HUES48 (cell line): ENCODE data around the gene WIZ.

Source experiments
- H3K27ac ChIP-seq: one replicate; pipeline ENCODE4 v1.7.0; 2013; ENCODE audit warnings: low read depth, low read length, inconsistent platforms
- H3K27me3 ChIP-seq: 2 replicates; pipeline ENCODE4 v1.6.1; 2013; ENCODE audit warnings: mild to moderate bottlenecking, low read length; ENCODE audit not compliant: control insufficient read depth, insufficient read depth
- H3K36me3 ChIP-seq: 2 replicates; pipeline ENCODE4 v1.6.1; 2013; ENCODE audit warnings: low read length; ENCODE audit not compliant: control insufficient read depth, insufficient read depth
- H3K4me1 ChIP-seq: 2 replicates; pipeline ENCODE4 v1.6.1; 2013; ENCODE audit warnings: mild to moderate bottlenecking, low read length; ENCODE audit not compliant: control insufficient read depth, insufficient read depth
- H3K4me3 ChIP-seq: 2 replicates; pipeline ENCODE4 v1.5.1; 2013; ENCODE audit warnings: mild to moderate bottlenecking, low read depth, low read length
- H3K9ac ChIP-seq: 2 replicates; pipeline ENCODE4 v1.6.1; 2013; ENCODE audit warnings: mild to moderate bottlenecking, low read depth, low read length, moderate library complexity
- H3K9me3 ChIP-seq: 2 replicates; pipeline ENCODE4 v1.6.1; 2013; ENCODE audit warnings: low read length; ENCODE audit not compliant: control insufficient read depth, insufficient read depth

WIZ gene

DNA sequence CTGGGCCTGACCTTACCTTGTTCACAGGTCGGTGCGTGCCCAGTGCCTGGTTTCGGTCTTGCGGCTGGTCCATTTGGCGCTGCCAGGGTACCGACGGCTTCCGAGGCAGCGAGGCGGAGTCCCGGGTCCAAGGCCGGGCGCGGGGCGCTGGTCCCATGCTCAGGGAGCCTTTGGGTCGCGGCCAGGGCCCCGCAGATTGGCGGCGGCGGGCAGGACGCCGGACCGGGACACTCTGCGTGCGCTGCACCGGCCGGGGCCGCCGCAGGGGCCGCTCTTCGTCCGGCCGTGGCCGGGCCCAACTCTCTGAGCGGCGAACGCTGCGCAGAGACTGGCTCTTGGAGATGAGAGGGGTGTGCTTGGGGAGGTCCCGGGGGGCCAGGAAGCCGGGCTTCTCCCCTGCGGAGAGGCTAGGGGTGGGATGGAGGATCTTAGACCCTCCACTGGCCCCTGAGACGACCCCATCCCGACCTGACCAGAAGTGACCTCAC is 3.4 kb upstream of the WIZ start:
- H3K9me3 ChIP-seq = no peaks in the 10 kb centered on the region
- H3K36me3 ChIP-seq = no peaks in the 10 kb centered on the region
- H3K4me1 ChIP-seq = peaks cover 11% of the 10 kb centered on the region; the same call in 1 of the 2 replicates
- H3K4me3 ChIP-seq = peak overlapping the region; percentile 69
- H3K9ac ChIP-seq = no peak overlapping the region
- no peak overlapping the region for H3K27ac ChIP-seq
- peaks cover 53% of the 10 kb centered on the region for H3K27me3 ChIP-seq

DNA sequence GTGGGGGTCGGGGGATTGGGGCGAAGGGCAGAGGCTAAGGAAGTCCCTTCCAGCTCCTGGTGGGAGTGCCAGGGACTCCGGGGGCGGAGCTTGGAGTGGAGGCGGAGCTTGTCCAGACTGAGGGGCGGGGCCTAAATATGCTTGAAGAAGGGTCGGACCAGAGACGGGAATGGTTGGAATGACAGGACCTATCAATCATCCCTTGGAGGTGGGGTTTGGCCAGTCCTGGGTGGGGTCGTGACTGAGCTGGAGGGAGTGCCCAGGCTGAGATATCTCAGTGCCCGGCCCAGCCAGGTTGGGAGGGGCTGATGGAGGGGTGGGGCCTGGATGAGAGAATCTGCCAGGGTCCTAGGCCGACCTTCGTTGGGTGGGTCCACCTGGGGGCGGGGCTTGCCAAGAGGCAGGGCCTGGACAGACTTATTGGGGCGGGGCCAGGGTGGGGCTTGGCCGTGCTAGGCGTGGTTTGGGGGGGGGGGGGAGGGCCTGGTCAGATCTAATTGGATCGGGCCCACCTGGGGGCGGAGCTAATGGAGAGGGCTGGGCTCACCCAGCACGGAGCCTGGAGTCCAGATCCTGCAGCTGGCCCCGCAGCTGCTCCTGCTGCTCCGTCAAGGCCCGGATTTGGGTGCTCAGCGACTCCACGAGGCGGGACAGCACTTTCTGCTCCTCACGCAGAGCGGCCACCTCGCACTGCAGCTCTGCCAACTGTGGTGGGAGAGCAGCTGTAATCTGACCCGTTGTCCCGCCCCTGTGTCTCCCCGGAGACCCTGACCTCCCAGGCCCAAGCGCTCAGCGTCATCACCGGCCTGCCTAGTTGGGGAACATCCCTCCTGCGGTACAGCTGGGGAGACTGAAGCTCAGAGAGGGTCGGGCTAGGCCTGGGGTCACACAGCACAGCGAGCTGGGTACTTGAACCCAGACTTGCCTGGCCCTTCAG is 2.6 kb upstream of the WIZ start:
- peaks cover 11% of the 10 kb centered on the region; the same call in 1 of the 2 replicates for H3K4me1 ChIP-seq
- peaks cover 46% of the 10 kb centered on the region for H3K27me3 ChIP-seq
- H3K27ac ChIP-seq = no peak overlapping the region
- H3K4me3 ChIP-seq = peak overlapping the region; percentile 69
- H3K36me3 ChIP-seq = no peaks in the 10 kb centered on the region
- H3K9ac ChIP-seq = no peak overlapping the region
- H3K9me3 ChIP-seq = no peaks in the 10 kb centered on the region

DNA sequence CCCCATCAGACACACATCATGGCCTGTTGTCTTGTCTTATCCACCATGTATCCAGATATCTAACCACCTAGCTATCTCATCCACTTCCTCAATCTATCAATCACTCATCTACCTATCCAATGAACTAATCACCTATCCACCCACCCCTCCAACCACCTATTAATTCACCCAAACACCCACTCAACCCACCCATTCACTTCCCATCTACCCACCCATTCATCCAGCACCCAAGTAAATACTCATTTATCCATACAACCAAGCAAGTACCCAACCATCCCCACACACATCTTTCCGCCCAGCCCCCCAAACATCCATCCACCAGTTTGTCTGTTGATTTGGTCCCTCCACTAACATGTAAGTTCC is 753 bp upstream of the WIZ start:
- Histone ChIP-seq H3K4me3 (peak overlapping the region; percentile 62; the same call in 1 of the 2 replicates), H3K27ac (no peak overlapping the region)

DNA sequence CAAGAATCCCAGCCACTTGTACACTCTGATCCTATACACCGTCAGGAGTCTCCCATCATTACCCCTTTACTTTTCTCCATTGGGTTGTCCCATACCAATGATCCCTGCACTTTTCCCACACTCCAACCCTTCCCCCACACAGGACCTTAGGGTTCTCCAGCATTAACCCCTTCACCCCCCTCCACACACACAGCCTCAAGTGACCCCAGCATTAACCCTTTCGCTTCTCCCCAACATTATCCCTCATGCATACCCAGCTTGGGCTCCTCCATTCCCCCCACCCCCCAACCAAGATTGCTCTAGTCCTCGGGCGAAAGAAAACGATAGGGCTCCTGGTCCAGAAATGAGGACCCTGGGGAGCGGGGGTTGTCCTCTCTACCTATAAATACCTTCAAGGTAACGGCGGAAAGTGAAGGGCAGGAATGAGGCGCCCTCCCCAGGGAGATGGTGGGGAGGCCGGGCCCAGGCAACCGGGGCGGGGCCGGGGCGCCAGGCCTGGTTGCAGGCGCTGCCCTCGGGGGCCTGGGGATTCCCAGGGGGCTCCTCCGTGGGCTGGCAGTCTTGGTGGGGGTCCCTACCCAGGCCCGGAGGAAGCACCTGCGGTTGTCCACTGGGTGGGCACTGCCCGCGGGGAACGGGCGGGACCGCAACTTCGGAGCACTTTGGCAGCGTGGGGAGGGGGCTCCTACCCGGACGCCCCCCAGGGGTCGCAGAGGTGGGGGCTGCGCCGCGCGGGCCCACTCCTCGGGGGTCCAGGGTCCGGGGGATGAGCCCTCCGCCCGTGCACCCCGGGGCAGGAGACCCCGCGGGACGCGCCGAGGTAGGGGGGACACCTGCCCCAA is 757 bp downstream of the WIZ start:
- Histone ChIP-seq H3K9me3 (no peaks in the 10 kb centered on the region), H3K4me1 (peaks cover 11% of the 10 kb centered on the region; the same call in 1 of the 2 replicates), H3K4me3 (peak overlapping the region; percentile 72), H3K27ac (peak overlapping the region; percentile 5), H3K27me3 (peaks cover 13% of the 10 kb centered on the region), H3K9ac (no peak overlapping the region), H3K36me3 (no peaks in the 10 kb centered on the region)

More for the DNA sequence above, 753 bp upstream of the WIZ start:
- peaks cover 11% of the 10 kb centered on the region; the same call in 1 of the 2 replicates for H3K4me1 ChIP-seq
- no peaks in the 10 kb centered on the region for H3K9me3 ChIP-seq
- H3K36me3 ChIP-seq = no peaks in the 10 kb centered on the region
- peaks cover 28% of the 10 kb centered on the region for H3K27me3 ChIP-seq
- no peak overlapping the region for H3K9ac ChIP-seq

DNA sequence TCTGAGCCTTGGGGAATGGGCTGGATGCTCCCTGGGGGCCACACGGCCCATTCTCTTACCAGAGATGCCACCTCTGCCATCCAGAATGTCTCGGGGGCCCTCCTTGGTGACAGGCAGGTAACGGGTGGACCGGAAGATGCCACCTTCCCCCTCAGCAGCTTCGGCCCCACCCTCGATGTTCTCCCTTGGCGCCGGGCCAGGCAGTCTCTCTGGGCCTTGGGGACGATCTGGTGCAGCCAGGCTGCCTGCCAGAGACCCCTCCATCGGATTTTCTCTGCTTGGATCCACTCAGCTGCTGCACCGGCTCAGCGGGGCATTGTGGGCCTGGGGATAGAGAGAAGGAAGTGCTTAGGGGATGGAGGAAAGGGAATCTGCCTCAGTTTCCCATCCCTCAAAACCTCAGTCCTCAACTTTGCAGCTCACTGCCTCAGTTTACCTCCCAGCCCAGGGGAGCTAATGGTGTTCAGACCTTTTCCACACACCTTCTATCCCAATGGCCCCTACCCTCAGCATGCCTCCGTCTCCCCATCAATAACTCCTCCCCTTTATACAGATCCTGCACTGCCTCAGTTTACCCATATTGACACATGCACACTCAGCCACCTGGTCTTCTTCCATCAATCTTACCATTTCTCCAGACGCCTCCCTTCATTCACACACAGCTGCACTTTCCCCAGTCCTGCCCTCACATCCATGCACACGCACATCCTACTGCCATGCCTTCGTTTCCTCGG is 1.5 kb downstream of the WIZ start:
- Histone ChIP-seq H3K4me1 (peaks cover 11% of the 10 kb centered on the region; the same call in 1 of the 2 replicates), H3K36me3 (no peaks in the 10 kb centered on the region), H3K27ac (no peak overlapping the region), H3K4me3 (peak overlapping the region; percentile 72; the same call in 1 of the 2 replicates), H3K27me3 (peaks cover 5% of the 10 kb centered on the region), H3K9ac (no peak overlapping the region), H3K9me3 (no peaks in the 10 kb centered on the region)

DNA sequence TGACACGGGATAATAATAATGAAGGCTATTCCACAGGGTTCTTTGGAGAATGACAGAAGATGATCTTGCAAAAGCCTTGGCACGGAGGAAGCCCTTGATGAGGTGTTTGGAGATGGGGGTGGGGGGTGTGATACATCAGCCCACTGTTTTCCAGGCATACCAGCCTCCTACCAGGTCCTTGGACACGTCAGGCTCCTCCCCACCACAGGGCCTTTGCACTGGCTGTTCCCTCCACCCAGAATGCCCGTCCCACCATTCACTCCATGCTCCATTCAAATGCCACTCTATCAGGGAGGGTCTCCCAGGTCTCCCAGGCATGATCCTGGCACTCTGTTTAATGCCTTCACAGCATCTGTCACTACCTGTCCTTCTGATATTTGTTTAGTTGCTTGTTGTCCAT is 2.7 kb downstream of the WIZ start:
- no peak overlapping the region for H3K9ac ChIP-seq
- peaks cover 11% of the 10 kb centered on the region; the same call in 1 of the 2 replicates for H3K4me1 ChIP-seq
- no peaks in the 10 kb centered on the region for H3K9me3 ChIP-seq
- H3K27me3 ChIP-seq = no peaks in the 10 kb centered on the region
- H3K27ac ChIP-seq = no peak overlapping the region
- no peak overlapping the region for H3K4me3 ChIP-seq
- H3K36me3 ChIP-seq = no peaks in the 10 kb centered on the region

DNA sequence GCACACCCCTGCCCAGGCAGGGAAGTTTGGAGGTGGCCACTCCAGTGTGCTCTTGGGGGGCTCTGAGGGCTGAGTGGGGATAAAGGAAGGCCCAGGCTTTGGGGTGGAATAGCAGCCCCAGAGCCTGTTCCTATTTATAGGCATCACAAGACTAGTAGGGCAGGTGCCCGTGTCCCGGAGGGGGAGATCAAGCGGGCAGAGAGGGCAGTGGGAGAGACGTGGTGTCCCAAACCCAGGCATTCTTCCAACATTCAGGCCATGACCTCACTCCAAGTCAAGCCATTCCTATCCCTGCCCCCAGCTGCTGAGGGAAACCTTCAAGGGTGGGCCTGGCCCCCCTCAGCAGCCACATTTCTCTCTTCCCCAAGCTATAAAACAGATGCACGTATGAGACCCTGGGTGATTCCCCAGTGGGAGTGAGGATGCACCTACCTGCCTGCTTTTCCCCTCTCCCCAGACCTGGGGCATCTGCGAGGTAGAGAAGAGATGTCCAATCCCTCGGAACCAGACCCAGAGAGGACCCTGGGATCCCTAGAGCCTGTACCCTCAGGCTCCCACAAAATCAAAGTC is 3.9 kb downstream of the WIZ start:
- no peaks in the 10 kb centered on the region for H3K36me3 ChIP-seq
- 0 out of 2 replicates have a peak, but pooled peaks cover 7% of the 10 kb centered on the region for H3K4me1 ChIP-seq
- no peaks in the 10 kb centered on the region for H3K9me3 ChIP-seq
- H3K27ac ChIP-seq = no peak overlapping the region
- H3K9ac ChIP-seq = no peak overlapping the region
- no peak overlapping the region for H3K4me3 ChIP-seq
- H3K27me3 ChIP-seq = no peaks in the 10 kb centered on the region

DNA sequence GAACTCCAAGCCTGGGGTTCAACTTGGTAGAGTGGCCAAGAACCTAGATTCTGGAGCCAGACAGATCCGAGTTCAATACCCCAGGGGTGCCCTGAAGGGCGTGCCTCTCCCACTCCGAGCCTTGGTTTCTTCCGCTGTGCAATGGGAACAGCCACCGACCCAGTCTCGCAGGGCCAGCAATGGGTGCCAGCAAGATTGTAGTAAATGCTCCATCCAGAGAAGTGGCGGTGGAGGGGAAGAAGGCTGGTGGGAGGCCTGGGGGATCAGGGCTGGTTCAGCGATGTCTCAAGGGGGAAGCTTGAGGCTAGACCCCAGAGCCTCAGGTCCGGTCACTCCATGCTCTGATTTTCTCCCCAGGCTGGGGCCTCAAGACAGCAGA is 4.5 kb downstream of the WIZ start:
- Histone ChIP-seq H3K4me3 (no peak overlapping the region), H3K27me3 (no peaks in the 10 kb centered on the region), H3K9me3 (no peaks in the 10 kb centered on the region), H3K27ac (no peak overlapping the region), H3K4me1 (0 out of 2 replicates have a peak, but pooled peaks cover 6% of the 10 kb centered on the region), H3K9ac (no peak overlapping the region), H3K36me3 (no peaks in the 10 kb centered on the region)

DNA sequence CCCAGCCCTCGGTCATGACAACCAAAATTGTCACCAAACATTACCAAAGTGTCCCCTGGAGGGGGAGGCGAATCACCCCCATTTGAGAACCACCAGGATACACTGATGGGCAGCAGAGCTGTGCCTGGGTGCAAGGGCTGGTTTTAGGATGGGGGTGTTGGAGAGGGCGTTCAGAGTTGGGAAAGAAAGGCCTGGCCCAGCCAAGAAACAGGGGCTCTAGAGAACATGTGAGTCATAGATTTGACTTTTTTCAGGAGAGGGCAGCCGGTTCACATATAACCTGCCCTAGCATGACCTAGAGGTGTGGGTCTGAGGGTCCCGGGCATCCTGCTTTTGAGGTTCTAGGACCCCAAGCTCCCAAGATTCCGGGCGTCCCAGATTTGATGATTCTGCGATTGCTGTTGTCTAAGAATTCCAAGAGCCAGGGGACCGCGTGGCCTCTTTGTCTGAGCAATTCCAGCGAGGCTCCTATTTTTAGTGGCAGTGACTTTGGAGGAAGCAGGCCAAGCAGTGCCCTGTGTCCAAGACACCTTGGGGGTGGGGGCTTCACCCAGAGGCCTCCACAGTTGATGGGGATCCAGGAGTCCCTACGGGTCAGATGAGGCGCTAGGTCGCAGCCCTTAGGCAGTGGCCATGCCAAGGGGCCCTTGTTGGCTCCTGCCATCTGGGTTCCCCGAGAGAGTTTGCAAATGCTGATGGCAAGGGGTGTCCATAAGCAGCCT is 5.1 kb downstream of the WIZ start:
- Histone ChIP-seq H3K27ac (no peak overlapping the region), H3K36me3 (no peaks in the 10 kb centered on the region), H3K9me3 (no peaks in the 10 kb centered on the region), H3K27me3 (no peaks in the 10 kb centered on the region), H3K4me3 (no peak overlapping the region), H3K9ac (no peak overlapping the region), H3K4me1 (0 out of 2 replicates have a peak, but pooled peaks cover 5% of the 10 kb centered on the region)
